HG02852 (cell line): ENCODE data around the gene PDGFA.

ENCODE experiments used
- ATAC-seq: cut with Tn5 transposase; IDR thresholded peaks from one replicate; pipeline ENCODE4 v1.9.1; 2021; ENCODE audit warnings: mild to moderate bottlenecking, moderate library complexity; ENCODE audit not compliant: unreplicated experiment

Gene PDGFA

GRCh38 chr7:519484-520390 is at the start of gene PDGFA:
Gene PDGFA (minus strand): TSS chr7:519846. CDS start chr7:519001, 845 bp downstream.
- ATAC-seq, result no peak

DNA sequence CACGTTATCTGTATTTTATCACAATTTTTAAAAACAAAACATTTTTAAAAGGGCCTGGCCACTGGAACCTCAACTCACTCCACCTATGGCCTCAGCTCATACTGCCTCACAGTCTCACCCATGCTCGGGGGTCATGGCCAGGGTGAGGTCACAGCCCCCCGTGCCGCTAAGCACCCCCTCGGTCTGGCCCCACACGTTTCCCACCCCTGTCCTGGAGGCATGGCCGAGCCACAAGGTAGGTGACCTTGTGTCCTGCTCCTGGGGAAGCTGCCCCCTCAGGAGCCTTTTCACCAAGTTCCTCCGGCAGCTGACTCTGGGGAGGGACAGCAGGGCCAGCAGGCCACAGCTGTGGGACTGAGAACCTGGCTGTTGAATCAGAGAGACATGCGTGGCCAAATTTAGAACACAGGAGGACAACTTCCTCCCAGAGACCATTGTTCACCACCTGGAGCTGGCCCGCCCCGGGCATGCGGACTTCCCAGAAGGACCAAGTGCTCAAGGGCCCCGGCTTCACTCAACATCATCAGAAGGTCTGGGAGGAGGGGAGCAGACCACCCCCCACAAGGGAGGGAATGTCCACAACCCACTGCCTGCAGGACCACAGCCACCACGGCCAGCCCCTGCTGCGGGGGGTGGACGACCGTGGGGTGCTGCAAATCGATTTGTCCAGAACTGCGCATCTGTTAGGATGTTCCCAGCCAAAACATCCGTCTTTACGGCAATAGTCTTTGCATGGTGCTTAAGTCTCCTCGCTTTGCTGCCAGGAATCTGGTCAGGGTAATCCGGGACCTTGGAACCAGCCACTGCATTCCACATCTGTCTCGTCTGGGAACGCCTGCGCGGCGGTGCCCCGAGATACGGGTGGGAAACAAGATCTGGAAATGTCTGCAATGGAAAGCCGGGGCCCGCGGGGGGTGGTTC is 48.6 kb upstream of the PDGFA start:
- no peak for ATAC-seq

DNA sequence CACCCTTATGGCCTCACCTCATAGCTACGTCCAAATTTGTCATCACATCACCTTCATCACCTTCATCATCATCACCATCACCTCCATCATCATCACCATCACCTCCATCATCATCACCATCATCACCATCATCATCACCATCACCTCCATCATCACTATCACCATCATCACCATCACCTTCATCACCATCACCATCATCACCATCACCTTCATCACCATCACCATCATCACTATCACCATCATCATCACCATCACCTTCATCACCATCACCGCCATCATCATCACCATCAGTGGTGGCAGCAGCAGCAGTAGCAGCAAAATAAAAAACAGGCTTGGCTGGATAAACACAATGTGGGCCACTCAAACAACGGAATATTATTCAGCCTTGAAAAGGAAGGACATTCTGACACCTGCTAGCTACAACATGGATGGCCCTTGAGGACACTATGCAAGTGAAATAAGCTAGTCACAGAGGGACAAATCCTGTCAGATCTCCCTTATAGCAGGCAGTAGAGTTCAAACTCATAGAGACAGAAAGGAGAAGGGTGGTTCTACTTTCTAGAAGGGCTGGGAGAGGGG is 47.7 kb upstream of the PDGFA start:
- ATAC-seq, result no peak

- no peak for ATAC-seq
Observed at GRCh38 chr7:566100-566499, 46.5 kb upstream of the PDGFA start.

- no peak for ATAC-seq
Observed at GRCh38 chr7:564176-564865, 44.7 kb upstream of the PDGFA start.

DNA sequence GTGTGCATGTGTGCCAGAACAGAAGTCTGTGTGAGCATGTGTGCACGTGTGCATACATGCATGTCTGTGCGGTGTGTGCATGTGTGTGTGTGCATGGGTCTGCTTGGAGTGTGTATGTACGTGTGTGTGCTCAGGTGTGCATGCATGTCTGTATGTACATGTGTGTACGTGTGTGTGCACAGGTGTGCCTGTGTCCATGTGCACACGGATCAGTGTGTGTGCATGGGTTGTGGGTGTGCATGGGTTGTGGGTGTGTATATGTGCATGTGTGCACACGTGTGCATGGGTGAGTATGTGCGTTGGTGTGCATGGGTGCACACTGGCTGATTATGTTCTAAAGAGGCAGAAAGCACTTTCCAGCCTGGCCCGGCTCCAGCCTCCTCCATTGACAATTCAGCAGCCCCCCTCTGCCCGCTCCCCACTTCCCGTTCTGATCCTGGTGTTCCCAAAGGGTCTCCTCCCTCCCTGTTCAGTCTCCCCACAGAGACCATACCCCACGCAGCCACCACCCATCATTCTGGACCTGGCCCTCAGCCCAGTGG is 44.1 kb upstream of the PDGFA start:
- no peak for ATAC-seq

DNA sequence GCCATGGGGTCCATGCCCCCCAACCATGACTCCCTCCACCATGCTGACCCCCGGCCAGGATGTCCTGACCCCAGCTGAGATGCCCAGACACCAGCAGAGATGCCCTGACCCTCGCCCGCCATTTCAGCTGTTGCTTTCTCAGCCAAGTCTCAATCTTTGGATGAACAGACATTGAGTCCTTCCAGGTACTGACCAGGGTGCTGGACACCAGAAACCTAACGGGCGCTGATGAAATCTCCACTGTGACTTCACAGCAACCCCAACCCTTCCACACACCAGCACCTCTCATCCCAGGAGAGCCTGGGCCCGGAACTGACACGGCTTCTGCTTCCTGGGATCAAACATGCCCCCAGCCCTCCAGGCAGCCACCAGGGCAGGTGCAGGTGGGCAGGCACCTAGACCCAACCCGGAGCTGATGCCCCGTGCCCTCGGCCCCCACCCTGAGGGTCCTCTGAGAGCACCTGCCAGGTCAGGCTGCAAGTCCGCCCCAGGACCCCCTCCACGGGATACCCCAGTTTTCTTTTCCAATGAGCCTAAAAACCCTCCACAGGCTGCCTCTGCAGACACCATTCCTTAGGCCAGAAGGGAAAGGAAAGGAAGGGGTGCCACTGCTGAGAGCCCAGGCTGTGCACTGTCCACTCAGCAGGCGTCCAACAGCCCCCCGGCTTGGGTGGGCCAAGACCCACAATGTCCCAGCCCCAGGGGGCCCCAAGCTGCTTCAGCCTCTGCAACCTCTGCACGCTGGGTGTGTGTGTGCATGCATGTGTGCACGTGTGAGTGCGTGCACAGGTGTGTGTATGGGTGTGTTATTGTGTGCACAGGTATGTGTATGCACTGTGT is 43.4 kb upstream of the PDGFA start:
- ATAC-seq, result no peak

DNA sequence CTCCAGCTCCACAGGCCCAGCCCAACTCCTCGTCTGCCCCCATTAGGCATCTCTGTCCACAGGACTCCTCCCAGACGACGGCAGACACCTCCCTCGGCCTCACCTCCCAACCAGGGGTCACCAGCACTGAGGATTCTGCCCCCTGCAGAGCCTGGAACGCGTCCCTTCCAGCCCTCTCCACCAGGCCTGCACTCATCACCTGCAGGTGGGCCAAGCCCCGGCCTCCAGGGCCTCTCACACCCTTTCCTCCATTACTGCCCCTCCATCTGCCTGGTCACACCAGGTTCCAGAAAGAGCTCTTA is 42.7 kb upstream of the PDGFA start:
- no peak for ATAC-seq

DNA sequence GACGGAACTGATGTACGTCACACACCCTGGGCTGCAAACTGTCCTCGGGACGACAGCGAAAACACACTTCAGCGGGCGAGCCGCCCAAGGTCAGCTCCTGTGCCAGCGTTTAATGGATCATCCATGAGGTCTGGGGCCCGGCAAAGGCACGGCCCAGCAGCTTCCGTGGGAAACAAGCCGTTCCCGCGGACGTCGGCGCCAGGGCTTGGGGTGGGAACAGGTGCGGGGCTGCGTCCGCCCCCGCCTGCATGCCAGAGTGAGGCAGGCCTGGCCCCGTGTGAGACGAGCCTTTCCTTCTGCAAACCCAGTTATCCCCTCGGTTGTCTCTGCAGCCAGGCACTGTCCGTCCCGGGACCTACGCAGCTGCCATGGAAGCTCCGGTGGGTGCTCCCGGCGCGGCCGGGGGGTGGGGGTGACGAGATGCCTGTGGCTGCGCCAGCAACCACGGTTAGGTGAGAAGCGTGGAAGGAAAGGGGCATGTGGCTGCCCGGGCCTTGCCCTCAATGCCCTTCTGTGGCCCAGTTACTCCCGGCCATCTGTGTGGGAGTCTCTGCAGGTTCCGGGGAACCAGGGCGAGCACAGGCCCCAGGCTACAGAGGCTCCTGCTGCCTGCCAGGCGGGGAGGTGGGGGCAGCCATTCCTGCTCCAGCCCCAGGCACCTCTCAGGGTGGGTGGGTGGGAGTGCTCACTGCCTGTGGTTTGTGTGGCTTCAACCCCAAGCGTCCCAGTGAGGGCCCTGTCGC is 42.2 kb upstream of the PDGFA start:
- ATAC-seq, result no peak

DNA sequence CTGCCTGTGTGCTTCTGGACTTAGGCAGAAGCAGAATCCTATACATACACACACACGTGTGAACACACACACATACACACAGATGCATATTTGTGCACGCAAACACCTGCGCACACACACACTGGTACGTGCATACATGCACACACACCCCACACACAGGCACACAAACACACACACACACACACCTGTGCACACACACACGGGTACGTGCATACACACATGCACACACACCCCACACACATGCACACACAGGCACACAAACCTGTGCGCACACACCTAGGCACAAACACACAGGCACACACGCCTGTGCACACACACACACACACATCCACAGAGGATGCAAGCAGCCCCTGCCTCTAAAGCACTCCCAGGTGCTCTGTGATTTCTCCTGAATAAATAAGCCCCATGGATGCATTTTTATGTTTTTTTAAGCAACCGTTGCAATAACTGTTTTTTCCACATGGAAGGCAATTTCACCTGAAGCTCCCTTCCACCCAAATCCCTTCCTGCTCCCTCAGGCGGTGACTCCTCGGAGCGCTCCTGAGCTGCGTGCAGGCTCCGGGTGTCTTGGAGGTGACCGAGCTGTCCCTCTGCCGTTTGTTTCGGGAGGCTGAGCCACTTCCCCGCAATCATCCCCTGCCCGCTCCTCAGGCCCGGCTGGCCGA is 41.5 kb upstream of the PDGFA start:
- ATAC-seq, result no peak

DNA sequence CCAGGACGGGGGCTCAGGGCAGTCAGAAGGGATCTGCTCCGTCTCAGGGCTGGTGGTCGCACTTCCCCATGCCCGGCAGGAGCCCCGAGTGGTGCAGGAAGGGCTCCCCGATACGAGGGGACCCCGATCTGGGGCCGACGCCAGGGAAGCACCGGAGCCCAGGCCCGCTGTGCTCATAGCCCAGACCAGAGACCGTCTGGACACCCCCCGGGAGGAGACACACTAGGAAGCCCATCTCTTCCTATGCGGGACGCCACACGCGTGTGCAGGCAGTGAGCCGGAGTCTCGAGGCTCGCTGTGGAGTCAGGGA is 39.7 kb upstream of the PDGFA start:
- no peak for ATAC-seq

DNA sequence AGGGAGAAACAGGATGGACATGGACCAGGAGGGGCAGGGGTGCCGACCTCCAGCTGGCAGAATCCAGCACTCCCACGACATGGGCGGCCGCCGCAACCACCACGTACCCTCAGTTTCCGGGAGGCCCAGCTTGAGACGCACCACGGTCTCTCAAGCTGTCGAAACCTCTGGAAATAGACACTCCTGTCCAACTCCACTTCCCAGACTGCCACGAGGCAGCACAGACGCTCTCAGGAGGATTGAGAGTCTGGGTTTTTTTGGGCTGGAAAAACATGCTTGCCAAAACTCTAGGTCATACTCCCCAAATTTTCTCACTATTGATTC is 37.9 kb upstream of the PDGFA start:
- no peak for ATAC-seq

GRCh38 chr7:556837-557557 is 37.4 kb upstream of the PDGFA start:
- no peak for ATAC-seq

DNA sequence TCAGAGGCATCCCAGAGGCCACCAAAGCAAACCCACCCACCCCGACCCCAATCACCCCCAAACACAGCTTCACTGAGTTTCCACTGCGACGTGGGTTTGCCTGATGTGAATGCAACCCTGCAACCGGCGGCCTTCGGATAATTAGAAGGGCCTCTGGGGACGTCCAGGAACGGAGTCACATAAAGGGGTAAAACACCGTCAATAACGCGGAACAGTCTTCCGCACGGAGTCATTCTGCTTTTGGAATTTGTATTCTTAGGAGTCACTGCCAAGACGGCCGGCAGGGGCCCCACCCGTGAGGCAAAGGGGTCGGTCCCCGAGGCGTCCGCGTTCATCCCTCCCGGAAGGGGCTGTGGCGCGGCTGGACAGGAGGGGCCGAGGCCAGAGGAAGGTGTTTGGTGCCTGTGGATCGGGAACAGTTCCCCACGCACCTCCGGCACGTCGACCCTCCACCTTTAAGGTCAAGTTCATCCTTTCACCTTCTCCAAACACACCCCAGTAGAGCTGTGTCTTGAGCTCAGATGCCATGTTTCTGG is 36.7 kb upstream of the PDGFA start:
- no peak for ATAC-seq

GRCh38 chr7:555551-556160 is 36.0 kb upstream of the PDGFA start:
- ATAC-seq, result no peak

DNA sequence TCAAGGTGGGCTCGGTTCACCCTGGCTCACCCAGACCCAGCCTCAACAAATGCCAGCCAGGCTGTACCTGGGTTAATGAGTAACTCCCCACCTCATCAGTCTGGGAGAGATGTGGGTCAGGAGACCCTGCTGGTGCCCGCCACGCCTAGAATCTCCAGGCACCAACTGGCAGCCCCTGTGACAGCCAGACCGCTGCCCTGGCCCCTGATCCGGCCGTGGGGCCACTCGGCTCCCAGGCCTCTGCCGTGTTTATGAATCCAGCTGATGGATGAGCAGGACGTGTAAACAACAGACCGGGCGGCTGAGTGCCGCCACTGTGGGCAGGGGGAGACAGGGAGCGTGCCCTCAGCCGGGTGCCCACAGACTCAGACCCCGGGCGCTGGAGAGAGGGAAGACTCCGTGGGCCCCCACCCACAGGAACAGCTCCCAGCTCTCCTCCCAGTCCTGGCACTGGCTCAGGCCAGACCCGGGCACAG is 34.0 kb upstream of the PDGFA start:
- no peak for ATAC-seq

GRCh38 chr7:552868-553635 is 33.4 kb upstream of the PDGFA start:
- ATAC-seq, result no peak
